Ureter (tissue), 1 donor: ENCODE results near the gene FADS1. TPM values are rescaled to one million over a fixed set of nuclear protein-coding genes. Genes with fewer than 3 reads are reported as not detected.

Experiments
- DNase-seq: peaks from one replicate; pipeline ENCODE4 v3.0.0-alpha.2; 2020; ENCODE audit warnings: low spot score
- total RNA-seq: library from RNA; stranded (reverse); gene quantifications from one replicate; pipeline ENCODE4 v1.2.4, GENCODE V29; 2023
- donor health status: DM: yes; HTN: yes; CAD: no.

Gene FADS1
- total RNA-seq, 1 donor from 2014 or later, result 40.7 TPM

GRCh38 chr11:61846362-61847020, 29.7 kb upstream of the FADS1 start:
- no peak for DNase-seq

- DNase-seq, result no peak
These were observed 28.2 kb upstream of the FADS1 start for GRCh38 chr11:61844909-61845565.

GRCh38 chr11:61842528-61842820, 25.7 kb upstream of the FADS1 start:
- no peak for DNase-seq

- DNase-seq, result no peak
These were observed 25.1 kb upstream of the FADS1 start for GRCh38 chr11:61841636-61842527.

- no peak for DNase-seq
These were observed 23.6 kb upstream of the FADS1 start for GRCh38 chr11:61840371-61840770.

- no peak for DNase-seq
These were observed 22.9 kb upstream of the FADS1 start for GRCh38 chr11:61839742-61840141.

- no peak for DNase-seq
These were observed 22.1 kb upstream of the FADS1 start for GRCh38 chr11:61838921-61839320.

GRCh38 chr11:61838501-61838900, 21.7 kb upstream of the FADS1 start:
- DNase-seq, result no peak

- no peak for DNase-seq
These were observed 20.7 kb upstream of the FADS1 start for GRCh38 chr11:61837411-61838005.

GRCh38 chr11:61836193-61836592, 19.4 kb upstream of the FADS1 start:
- DNase-seq, result no peak

- peak; percentile 67 for DNase-seq
These were observed 17.7 kb upstream of the FADS1 start for GRCh38 chr11:61834278-61835048.

- no peak for DNase-seq
These were observed 17.1 kb upstream of the FADS1 start for GRCh38 chr11:61833926-61834277.

GRCh38 chr11:61833471-61833870, 16.7 kb upstream of the FADS1 start:
- DNase-seq, result no peak

- no peak for DNase-seq
These were observed 16.0 kb upstream of the FADS1 start for GRCh38 chr11:61832754-61833153.

GRCh38 chr11:61832207-61832606, 15.4 kb upstream of the FADS1 start:
- no peak for DNase-seq

- DNase-seq, result peak; percentile 63
These were observed 13.7 kb upstream of the FADS1 start for GRCh38 chr11:61830237-61831105.

GRCh38 chr11:61829806-61830205, 13.0 kb upstream of the FADS1 start:
- DNase-seq, result no peak

GRCh38 chr11:61828629-61829407, 12.0 kb upstream of the FADS1 start:
- no peak for DNase-seq

- no peak for DNase-seq
These were observed 11.5 kb upstream of the FADS1 start for GRCh38 chr11:61828379-61828628.
